Stimulated activated naive CD4-positive, alpha-beta T cell treated with Interleukin-2 at 50 U/mL for 16 hours (primary cell): ENCODE data around the gene MAP3K14.
"Not testable (repeated sequence)": the region's sequence is repeated elsewhere in the genome, so short reads cannot be mapped to it uniquely, and the experiment has no call there.

Source experiments
- DNase-seq: peaks from one replicate; lab custom pipeline; 2025; lab: John Stamatoyannopoulos, UW

MAP3K14 gene

DNA sequence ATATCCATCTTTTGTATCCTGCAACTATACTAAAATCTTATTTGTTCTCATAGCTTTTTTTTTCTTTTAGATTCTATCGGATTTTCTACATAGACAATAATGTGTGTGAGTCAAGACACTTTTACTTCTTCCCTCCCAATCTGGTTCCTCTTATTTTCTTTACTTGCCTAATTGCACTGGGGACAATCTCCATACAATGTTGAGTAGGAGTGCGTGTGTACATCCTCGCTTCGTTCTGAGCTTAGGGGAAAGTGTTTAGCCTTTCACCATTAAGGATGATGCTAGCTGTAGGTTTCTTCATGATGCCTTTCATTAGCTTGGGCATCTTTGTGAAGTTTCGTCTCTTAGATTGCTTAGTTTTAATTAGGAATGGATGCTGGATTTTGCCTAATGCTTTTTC lies 57.8 kb downstream of the MAP3K14 start:
- no peak for DNase-seq

DNA sequence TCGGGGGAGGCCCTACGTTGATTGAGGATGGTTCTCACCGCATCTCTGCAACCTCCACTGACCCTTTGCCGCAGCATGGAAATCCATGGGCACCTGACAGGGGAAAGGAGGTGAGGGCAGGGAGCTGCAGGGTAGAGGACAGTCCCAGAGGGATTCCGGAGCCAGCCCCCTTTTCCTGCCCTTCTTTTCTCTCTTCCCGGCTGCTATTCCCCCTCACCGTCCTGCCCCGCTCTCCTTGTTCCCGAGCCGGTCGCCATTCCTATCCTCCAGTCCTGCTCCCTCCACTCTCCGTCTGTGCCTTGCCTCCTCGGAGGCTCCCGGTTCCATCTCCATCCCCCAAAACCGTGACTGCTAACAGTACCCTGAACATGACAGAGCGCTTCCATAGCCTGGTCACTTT lies 59.7 kb downstream of the MAP3K14 start:
- DNase-seq = no peak

DNA sequence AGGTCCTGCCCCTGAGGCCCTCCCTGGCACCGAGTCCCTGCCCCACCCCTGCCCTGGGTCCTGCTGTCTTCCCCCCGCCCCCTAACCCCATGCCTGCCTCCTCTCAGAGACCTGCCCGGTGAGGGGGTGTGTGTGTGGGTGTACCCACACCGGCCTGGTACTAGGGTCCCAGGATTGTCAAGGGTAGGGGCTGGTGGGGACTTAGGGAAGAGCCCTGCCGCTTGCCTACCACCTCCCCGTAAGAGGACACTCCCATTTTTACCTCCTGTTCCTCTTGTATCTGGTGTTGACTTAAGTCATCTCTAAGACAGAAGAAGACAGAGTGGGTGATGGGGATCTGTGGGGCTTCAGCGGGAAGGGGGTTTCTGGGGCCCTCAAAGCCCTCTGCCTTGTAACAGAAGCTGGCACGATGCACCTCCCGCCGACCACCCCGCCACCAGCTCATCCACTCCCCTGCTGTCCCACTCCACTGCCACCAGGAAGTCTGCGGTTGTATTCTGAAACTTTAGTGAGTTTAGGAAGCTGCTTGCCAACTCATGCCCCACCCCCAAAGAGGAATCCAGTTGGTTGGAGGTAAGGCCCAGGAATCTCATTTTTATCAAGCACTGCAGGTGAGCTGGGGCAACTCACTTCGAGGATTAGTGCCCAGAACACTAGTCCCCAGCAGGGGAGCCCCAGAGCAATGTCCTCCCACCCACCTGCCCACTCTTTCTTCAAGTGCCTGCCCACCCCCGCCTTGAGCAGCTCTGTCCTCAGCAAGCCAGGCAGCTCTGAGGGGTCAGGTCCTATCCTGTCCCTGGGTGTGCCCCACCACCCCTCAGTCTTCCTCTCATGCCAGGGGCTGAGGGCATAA lies 60.5 kb downstream of the MAP3K14 start:
- DNase-seq = peak; percentile 17

DNA sequence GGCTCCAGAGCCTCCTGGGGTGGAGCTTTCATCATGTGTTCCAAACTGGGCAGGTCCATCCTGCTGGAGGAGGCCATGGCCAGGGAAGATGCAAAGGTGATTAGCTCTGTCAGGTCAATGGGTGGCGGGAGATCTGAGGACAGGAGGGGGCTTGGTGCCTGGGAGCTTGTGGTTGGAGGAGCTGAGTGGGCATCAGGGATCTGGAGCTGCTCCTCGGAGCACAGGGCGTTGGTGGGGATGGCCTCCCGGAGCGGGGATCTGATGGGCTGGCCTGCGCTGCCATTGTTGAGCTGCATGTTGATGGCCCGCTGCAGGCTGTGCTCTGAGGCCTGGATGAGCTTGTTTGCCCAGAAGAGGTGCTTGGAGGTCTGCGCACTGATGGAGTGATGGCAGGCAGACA lies 61.5 kb downstream of the MAP3K14 start:
- DNase-seq = no peak

DNA sequence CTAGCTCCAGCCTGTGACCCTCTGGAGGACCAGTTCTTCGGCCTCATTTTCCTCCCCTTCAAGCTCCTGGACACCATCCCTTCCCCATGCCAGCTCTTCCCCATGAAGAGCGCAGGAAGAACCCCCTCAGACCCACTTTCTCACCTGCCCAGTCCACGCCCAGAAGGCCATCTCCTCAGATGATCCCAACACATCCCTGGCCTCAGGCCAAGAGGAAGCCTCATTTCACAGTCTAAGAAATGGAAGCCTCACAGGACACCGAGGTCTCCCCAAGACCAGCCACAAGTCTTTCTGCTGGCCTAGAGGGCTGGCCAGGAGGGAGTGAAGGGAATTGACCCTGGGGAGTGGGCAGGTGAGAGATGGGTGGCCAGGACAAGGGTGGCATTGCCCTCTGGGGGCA lies 62.9 kb downstream of the MAP3K14 start:
- DNase-seq = no peak

DNA sequence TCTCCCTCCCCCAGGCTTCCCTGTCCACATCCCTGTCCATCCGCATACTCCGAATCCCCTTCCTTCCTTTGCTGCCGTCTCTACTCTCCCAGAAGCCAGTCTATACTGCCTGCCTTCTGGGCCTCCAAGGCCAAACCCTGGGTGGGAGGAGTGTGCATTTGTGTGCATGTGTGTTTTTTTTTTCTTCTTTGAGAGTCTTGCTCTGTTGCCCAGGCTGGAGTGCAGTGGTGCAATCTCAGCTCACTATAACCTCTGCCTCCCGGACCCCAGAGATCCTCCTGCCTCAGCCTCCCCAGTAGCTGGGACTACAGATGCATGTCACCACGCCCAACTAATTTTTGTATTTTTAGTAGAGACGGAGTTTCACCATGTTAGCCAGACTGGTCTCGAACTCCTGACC lies 63.6 kb downstream of the MAP3K14 start:
- DNase-seq = not testable (repeated sequence)

DNA sequence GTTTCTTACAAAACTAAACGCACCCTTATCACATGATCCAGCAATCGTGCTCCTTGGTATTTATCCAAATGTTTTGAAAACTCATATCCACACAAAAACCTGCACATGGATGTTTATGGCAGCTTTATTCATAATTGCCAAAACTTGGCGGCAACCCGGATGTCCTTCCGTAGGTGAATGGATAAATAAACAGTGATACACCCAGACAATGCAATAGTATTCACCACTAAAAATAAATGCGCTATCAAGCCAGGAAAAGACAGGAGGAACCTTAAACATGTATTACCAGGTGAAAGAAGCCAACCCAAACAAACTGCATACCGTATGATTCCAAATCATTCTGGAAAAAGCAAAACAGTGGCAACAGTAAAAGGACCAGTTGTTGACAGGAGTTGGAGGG lies 64.9 kb downstream of the MAP3K14 start:
- no peak for DNase-seq

DNA sequence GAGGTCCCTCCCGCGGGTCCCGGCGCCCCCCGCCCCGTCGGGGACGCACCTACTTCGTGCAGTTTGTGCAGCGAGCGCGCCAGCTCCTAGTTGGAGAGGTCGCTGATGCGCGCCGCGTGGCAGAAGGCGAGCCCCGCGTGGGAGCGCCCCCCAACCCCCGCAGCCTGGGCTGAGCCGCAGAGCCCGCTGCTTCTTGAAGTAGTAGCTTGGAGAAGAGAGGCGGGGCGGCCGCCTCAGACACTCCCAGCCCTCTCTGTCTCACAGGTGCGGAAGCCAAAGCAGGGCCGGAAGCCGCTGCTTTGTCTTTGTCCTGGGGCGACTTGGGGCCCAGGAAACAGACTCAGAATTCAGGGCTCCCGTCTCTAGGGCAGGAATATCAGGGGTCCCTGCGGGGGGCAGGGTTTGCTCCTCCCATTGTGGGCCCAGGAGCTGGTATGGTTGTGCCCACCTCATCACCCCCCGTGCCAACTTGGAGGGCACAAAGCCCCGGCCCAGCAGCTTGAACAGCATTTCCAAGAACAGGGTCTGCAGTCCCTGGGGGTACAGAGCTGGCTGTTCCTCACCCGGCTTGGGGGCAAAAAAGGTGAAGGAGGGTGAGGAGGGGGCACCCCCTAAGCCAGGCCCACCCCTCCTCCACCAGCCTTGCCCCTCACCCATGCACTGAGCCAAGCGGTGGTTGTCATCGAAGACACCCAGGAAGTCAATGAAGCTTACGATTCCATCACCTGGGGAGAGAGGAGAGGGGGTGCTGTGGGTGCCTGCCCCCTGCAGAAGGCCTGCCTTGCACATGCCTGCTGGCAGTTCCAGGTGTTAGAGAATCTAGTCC lies 68.5 kb downstream of the MAP3K14 start:
- peak; percentile 78 for DNase-seq

DNA sequence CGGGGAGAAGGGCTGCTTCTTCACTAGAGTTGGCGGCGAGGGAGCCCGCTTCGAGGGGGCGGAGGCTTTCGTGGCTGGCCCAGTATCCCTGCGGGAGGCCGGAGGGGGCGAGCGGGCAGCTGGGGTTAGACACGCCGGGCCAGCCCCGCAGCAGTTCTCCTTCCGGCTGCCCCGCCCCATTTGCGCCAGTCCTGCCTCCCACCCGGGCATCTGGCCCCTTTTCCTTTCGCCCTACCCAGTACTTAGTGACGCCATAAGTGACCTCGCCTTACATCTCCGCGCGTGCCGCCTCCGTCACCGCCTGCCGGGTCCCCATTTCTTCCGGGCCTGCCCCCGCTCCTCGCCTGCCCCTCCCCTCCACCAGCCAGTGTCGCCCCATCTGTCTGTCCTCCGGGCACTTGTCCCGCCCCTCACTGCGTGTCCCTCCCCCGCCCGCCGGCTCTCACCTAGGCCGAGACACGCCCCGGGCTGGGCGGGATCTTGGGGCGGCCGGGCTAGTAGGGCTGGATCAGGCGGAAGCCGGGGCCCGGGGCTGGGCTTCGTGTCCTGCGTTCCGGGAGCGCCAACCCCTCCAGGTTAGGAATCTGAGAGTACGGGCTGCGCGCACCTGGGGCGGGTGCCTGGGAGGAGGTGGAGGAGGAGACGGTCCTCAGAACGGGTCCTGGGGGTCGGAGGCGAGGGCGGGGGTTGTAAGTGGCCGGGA lies 69.2 kb downstream of the MAP3K14 start:
- DNase-seq = peak; percentile 97

DNA sequence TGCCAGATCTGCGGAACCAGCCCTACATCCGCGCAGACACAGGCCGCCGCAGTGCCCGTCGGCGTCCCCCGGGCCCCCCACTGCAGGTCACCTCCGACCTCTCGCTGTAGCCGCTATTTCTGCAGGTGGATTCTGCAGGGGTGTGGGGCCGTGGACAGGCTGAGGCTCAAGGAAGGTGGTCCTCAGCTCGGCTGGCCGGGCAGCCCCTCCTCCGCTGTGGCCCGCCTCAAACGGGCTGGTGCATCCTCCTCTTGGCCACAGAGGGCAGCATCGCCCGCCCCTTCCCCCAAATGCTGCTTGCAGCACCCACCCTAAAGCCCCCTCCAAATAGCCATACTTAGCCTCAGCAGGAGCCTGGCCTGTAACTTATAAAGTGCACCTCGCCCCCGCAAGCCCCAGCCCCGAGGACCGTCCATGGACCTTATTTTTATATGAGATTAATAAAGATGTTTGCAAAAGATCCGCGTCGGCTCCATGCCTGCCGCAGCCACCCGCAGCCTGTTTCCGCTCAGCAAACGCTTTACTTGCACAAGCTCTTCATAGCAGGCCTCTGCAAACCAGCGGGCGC lies 69.9 kb downstream of the MAP3K14 start:
- no peak for DNase-seq

DNA sequence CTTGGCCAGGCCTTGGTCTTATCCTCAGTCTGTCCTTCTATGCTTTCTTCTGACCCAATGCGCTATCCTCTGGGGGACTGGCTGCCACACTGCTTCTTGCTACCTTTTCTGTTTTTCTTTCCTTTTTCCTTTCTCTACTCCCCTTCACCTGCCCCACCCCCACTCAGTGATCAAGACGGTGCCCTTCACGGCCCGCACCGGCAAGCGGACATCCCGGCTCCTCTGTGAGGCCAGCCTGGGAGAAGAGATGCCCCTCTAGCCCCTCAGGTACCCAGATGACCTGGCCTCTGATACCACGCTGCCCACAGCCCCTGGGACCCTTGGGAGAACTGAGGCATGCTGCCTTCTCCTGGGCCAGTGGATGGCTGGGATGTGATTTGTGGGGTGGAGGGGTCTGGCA lies 70.5 kb downstream of the MAP3K14 start:
- DNase-seq = no peak

DNA sequence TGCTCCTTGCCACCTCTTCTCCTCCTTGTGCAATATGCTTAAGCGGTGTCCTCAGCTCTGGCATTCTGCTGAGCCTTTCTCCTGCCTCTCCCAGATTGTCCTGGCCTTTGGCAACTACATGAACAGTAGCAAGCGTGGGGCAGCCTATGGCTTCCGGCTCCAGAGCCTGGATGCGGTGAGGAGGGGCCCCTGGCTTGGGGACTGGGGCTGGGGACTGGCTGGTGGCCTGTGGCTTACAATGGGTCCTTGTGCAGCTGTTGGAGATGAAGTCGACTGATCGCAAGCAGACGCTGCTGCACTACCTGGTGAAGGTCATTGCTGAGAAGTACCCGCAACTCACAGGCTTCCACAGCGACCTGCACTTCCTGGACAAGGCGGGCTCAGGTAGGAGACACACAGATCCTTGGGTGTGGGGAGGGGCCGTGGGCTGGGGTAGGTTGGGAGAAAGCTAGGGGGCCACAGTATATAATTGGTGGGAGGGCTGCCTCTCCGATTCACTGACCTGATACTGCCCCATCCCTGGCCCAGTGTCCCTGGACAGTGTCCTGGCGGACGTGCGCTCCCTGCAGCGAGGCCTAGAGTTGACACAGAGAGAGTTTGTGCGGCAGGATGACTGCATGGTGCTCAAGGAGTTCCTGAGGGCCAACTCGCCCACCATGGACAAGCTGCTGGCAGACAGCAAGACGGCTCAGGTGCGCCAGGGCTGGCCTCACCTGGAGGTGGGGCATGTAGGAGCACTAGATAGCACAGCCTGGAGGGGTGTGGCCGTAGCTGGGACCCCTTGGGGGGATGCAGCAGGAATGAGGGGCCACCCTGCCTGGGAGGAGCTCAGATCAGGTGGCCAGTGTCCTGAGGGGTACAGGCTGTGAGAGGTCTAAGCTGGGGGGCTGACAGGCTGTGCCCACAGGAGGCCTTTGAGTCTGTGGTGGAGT lies 71.8 kb downstream of the MAP3K14 start:
- no peak for DNase-seq

DNA sequence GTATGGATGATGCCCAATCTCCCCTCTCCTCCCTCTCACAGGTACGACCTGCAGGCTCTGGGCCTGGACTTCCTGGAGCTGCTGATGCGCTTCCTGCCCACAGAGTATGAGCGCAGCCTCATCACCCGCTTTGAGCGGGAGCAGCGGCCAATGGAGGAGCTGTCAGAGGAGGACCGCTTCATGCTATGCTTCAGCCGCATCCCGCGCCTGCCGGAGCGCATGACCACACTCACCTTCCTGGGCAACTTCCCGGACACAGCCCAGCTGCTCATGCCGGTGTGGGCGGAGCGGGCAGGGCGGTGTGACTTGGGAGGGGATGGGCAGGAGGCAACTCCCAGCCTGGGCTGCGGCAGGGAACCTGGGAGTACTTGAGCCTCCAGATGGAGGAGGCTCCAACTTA lies 73.1 kb downstream of the MAP3K14 start:
- DNase-seq = no peak

DNA sequence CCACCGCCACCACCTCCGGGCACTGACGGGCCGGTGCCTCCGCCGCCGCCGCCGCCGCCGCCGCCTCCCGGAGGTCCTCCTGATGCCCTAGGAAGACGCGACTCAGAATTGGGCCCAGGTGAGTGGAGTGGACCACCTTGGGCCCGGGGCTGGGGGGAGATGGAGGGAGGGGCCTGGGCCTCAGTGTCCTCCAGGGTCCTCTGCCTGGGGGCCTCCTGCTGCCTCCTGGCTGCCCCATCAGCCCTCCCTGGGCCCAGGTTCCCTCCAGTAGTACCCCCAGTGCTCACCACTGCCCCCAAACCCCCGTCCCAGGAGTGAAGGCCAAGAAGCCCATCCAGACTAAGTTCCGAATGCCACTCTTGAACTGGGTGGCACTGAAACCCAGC lies 74.8 kb downstream of the MAP3K14 start:
- DNase-seq = no peak

DNA sequence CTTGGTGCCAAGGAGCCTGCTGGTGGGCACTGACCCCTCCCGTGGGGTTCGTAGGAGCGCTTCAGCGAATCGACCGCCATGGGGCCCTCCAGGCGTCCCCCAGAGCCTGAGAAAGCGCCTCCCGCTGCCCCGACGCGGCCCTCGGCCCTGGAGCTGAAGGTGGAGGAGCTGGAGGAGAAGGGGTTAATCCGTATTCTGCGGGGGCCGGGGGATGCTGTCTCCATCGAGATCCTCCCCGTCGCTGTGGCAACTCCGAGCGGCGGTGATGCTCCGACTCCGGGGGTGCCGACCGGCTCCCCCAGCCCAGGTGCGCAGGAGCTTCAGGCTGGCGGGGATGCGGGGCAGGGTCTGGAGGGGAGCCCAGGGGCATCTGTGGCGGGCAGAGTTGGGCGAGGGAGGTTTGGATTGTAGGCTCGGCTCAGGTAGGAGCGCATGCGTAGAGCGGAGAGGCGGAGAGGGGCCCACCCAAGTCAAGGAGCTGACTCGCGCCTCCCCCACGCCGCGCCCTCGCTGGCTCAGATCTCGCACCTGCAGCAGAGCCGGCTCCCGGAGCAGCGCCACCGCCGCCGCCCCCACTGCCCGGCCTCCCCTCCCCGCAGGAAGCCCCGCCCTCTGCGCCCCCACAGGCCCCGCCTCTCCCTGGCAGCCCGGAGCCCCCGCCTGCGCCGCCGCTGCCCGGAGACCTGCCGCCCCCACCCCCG lies 75.3 kb downstream of the MAP3K14 start:
- no peak for DNase-seq

DNA sequence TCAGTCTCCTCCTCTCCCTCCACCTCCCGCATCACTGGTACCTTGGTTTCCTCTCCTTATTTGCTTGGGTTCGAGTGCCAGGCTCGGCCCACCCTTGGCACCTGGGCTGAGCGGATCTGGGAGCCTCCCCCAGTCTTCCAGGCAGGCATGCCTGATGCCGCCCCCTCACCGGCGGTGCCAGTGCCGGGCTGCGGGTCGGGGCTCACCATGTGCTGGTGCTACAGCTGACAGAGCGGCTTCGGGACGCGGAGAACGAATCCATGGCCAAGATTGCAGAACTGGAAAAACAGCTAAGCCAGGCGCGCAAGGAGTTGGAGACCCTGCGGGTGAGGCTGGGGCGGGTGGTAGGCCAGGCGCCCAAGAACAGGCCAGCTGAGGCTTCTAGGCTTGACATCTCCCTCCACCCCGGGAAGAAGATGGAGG lies 75.9 kb downstream of the MAP3K14 start:
- no peak for DNase-seq

DNA sequence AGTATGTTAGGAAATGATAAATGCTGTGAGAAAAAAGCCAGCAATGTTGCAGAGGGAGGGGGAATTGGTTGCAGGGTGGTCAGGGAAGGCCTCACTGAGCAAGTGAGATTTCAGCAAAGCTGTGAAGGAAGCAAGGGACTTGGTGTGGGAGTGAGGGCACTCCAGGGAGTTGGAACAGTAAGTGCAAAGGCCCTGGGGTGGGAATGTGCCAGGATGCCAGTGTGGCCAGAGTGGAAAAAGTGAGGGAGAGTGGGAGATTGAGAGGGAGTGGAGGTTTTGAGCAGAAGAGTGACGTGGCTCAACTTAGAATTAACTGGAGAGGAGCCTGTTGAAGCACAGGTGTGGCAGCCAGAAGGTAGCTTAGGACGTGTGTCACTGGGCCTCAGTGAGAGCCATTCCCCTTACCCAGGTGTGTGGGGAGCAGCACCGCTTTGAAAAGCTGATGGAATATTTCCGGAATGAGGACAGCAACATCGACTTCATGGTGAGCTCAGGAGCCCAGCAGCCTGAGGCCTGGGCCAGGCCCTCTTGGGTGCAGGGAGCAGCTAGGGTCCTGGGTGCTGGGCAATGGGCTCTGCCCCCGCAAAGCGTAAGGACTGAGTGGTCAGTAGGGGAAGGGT lies 78.6 kb downstream of the MAP3K14 start:
- no peak for DNase-seq

DNA sequence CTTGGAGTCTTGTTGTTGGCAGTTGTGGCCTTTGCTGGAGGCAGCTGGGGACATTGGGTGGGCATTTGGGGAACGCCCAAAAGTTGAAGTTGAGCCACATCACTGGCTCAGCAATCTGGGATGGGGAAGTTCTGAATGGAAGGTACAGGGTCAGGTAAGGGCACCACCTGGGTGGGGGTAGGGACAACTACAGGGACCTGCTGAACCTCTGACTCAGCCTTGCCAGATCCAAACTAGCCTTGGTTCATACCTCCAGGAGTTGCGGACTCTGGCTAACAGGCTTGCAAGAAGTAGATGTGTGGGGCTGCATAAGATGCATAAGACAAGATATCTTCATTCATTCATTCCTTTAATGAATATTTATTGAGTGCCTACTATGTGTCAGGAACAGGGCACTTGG lies 79.1 kb downstream of the MAP3K14 start:
- DNase-seq = no peak

DNA sequence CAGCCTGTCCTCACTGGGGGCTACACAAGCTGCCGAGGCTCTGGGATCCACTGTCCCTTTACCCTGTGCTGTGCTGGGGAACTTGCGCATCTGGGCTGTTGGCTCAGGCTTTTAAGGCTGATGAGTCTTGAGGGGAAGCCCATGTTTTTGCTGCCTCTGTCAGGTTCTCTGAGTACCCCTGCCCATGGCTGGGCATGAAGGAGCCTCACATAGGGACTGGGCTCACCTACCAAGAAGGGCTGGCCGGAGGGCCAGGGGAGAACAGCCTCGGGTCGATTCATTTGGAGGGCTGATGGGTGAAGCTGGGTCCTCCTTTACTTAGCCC lies 80.6 kb downstream of the MAP3K14 start:
- DNase-seq = no peak
